GM12878 (cell line): ENCODE results near the gene GLT8D2. TPM values are rescaled to one million over a fixed set of nuclear protein-coding genes. Genes with fewer than 3 reads are reported as not detected.

Experiments
- ATAC-seq: fragments of 200-7000 bp; cut with Tn5 transposase; 3 replicates; pipeline ENCODE4 v1.9.1; 2020; ENCODE audit warnings: mild to moderate bottlenecking, moderate library complexity
- BruUV-seq: library from RNA; stranded (reverse); fragments of 400-500 nt; replicated peaks from 2 replicates; lab custom pipeline; 2021; lab: Mats Ljungman, UMichigan
- CTCF ChIA-PET: fragments of 300-600 bp; sonication (Branson Sonifier 250); formaldehyde crosslinking; extraction: SDS; loops from one replicate; lab custom pipeline; 2021; ENCODE audit warnings: inconsistent platforms; lab: Yijun Ruan, JAX
- POLR2A ChIA-PET: fragments of 350-600 bp; formaldehyde crosslinking; extraction: SDS; loops from one replicate; lab custom pipeline; 2021; ENCODE audit warnings: inconsistent platforms; lab: Charles Lee
- RAD21 ChIA-PET: fragments of 300-600 bp; sonication (Branson Sonifier 250); formaldehyde crosslinking; loops from one replicate; lab custom pipeline; 2023; ENCODE audit warnings: antibody characterized with exemption; ENCODE audit not compliant: unreplicated experiment; lab: Charles Lee
- SMC1A ChIA-PET: fragments of 300-600 bp; sonication (Branson Sonifier 250); formaldehyde crosslinking; loops from one replicate; lab custom pipeline; 2023; ENCODE audit not compliant: unreplicated experiment, uncharacterized antibody; lab: Charles Lee
- DNase-seq: peaks from one replicate; pipeline ENCODE4 v3.0.0-alpha.2; 2011; ENCODE audit warnings: low read depth, low spot score
- FAIRE-seq: peaks from 3 replicates; lab custom pipeline; 2011; peaks lifted over from hg19 to GRCh38; lab: Jason Lieb, UNC
- H2AFZ ChIP-seq: 2 replicates; pipeline ENCODE4 v1.6.0; 2011; ENCODE audit warnings: low read depth, low read length, control low read depth; ENCODE audit not compliant: control insufficient read depth
- H3K27ac ChIP-seq: 2 replicates; pipeline ENCODE4 v1.5.1; 2011; ENCODE audit warnings: control low read depth; ENCODE audit not compliant: control insufficient read depth, insufficient read depth
- H3K27me3 ChIP-seq, 2 experiments: replicated peaks in 1 of 2; 2 replicates each; pipeline versions ENCODE4 v1.6.0 to v1.6.1; 2011; ENCODE audit warnings: low read length in 1 of 2; ENCODE audit not compliant: control insufficient read depth in 2 of 2, insufficient read depth in 2 of 2
- H3K36me3 ChIP-seq, 2 experiments: 2 replicates each; pipeline ENCODE4 v1.5.1; 2011; ENCODE audit warnings: low read length in 1 of 2; ENCODE audit not compliant: control insufficient read depth in 2 of 2, insufficient read depth in 2 of 2
- H3K4me1 ChIP-seq: 2 replicates; pipeline ENCODE4 v1.6.1; 2011; ENCODE audit warnings: mild to moderate bottlenecking, low read length, moderate library complexity, mixed read lengths; ENCODE audit not compliant: control insufficient read depth, insufficient read depth
- H3K4me2 ChIP-seq: 2 replicates; pipeline ENCODE4 v1.6.0; 2011; ENCODE audit warnings: control low read depth; ENCODE audit not compliant: control insufficient read depth, insufficient read depth
- H3K4me3 ChIP-seq: fragments of 200-600 bp; sonication (generic); 2 replicates; pipeline ENCODE4 v1.5.1; 2016
- H3K79me2 ChIP-seq: 2 replicates; pipeline ENCODE4 v1.6.0; 2011; ENCODE audit warnings: low read length; ENCODE audit not compliant: control insufficient read depth, insufficient read depth
- H3K9ac ChIP-seq: 2 replicates; pipeline ENCODE4 v1.8.0; 2011; ENCODE audit warnings: low read length, control low read depth, mixed read lengths; ENCODE audit not compliant: control insufficient read depth, insufficient read depth
- H3K9me3 ChIP-seq: replicated peaks from 3 replicates; pipeline ENCODE4 v1.5.1; 2011; ENCODE audit warnings: mild to moderate bottlenecking, low read length; ENCODE audit not compliant: control insufficient read depth, insufficient read depth
- H4K20me1 ChIP-seq: 2 replicates; pipeline ENCODE4 v1.6.0; 2011; ENCODE audit not compliant: control insufficient read depth, insufficient read depth
- GATAD2B ChIP-seq: fragments of 450-650 bp; conservative IDR thresholded peaks from 2 replicates; pipeline ENCODE4 v1.6.1; 2017; ENCODE audit warnings: low read depth, mild to moderate bottlenecking, moderate library complexity
- HDGF ChIP-seq: fragments of 450-650 bp; IDR thresholded peaks from 2 replicates; pipeline ENCODE4 v1.6.1; 2016; ENCODE audit warnings: antibody characterized with exemption
- IKZF2 ChIP-seq, 2 experiments: fragments of 450-650 bp; IDR thresholded peaks; 2 replicates each; pipeline ENCODE4 v1.6.1; 2017; ENCODE audit warnings: mild to moderate bottlenecking in 2 of 2, moderate library complexity in 2 of 2
- JUNB ChIP-seq: IDR thresholded peaks from 2 replicates; pipeline ENCODE4 v1.6.1; 2016; ENCODE audit warnings: antibody characterized with exemption, mild to moderate bottlenecking
- MYC ChIP-seq: IDR thresholded peaks from 2 replicates; pipeline ENCODE4 v1.6.1; 2011; ENCODE audit warnings: mild to moderate bottlenecking, low read length, moderate library complexity, inconsistent platforms; ENCODE audit not compliant: insufficient read depth, insufficient replicate concordance, insufficient read length, severe bottlenecking
- NR2C1 ChIP-seq: fragments of 450-650 bp; IDR thresholded peaks from 2 replicates; pipeline ENCODE4 v1.6.1; 2017; ENCODE audit warnings: antibody characterized with exemption, mild to moderate bottlenecking, moderate library complexity
- RAD51 ChIP-seq: fragments of 450-650 bp; IDR thresholded peaks from 2 replicates; pipeline ENCODE4 v1.6.1; 2016; ENCODE audit warnings: moderate library complexity, mild to moderate bottlenecking, inconsistent platforms
- RB1 ChIP-seq: fragments of 450-650 bp; formaldehyde crosslinking; IDR thresholded peaks from 2 replicates; pipeline ENCODE4 v1.6.1; 2017; ENCODE audit warnings: mild to moderate bottlenecking, borderline replicate concordance
- RELA ChIP-seq: fragments of 450-650 bp; IDR thresholded peaks from 2 replicates; pipeline ENCODE4 v1.8.0; 2014; ENCODE audit warnings: borderline replicate concordance; ENCODE audit not compliant: partially characterized antibody
- SIN3A ChIP-seq: IDR thresholded peaks from 2 replicates; pipeline ENCODE4 v1.6.1; 2012; ENCODE audit warnings: low read depth, low read length, improper control_type of control experiment
- TARDBP ChIP-seq: IDR thresholded peaks from 2 replicates; pipeline ENCODE4 v1.6.1; 2016; ENCODE audit warnings: borderline replicate concordance
- TBL1XR1 ChIP-seq: IDR thresholded peaks from 2 replicates; pipeline ENCODE4 v1.6.1; 2012; ENCODE audit warnings: low read depth, low read length, improper control_type of control experiment
- TCF12 ChIP-seq: IDR thresholded peaks from 2 replicates; pipeline ENCODE4 v1.6.1; 2011; ENCODE audit warnings: low read depth, mild to moderate bottlenecking, low read length
- WGBS: methylation state at CpG from one replicate; pipeline ENCODE4 v1.1.6; 2016; ENCODE audit warnings: low lambda C conversion rate; ENCODE audit not compliant: insufficient replicate concordance, insufficient coverage; ENCODE audit errors: missing lambda C conversion rate; 5-methylcytosine and 5-hydroxymethylcytosine counted together
- in situ Hi-C: fragments of 300-500 bp; cut with MboI; formaldehyde crosslinking; loops from 9 replicates; pipeline ENCODE4 v1.14.3; 2018; ENCODE audit warnings: mixed read lengths
- intact Hi-C: fragments of 100-400 bp; cut with micrococcal nuclease; formaldehyde crosslinking; loops from one replicate; pipeline ENCODE4 v1.14.2; 2022; ENCODE audit not compliant: unreplicated experiment
- polyA plus RNA-seq, 11 experiments: library from polyadenylated mRNA; depleted of rRNA in 4 of 11; unstranded in 6 of 11; stranded (reverse) in 5 of 11; fragments of >200 nt; fragmentation: Nextera tagmentation in 4 of 11; fragmentation: Illumina TruSeq in 1 of 11; extraction: Ambion mirVana in 4 of 11; extraction: Trizol in 1 of 11; gene quantifications; 1 replicate in 1 of 11; 2 replicates in 10 of 11; pipeline versions ENCODE4 v1.2.1 to v1.2.3, GENCODE V29; 2011 to 2016; ENCODE audit warnings: inconsistent platforms in 2 of 11, missing spikeins in 2 of 11, low read depth in 1 of 11
- total RNA-seq, 4 experiments: library from RNA; depleted of rRNA in 3 of 4; stranded (reverse); fragments of >200 nt in 3 of 4; fragmentation: Illumina TruSeq in 1 of 4; extraction: Trizol in 1 of 4; gene quantifications; 2 replicates each; pipeline versions ENCODE4 v1.2.1 to v1.2.3, GENCODE V29; 2013 to 2021
- TF ChIP-seq, protein P1 (sequence below): fragments of 450-650 bp; IDR thresholded peaks from 2 replicates; pipeline ENCODE4 v1.6.1; 2018; ENCODE audit warnings: mild to moderate bottlenecking, low read depth, moderate library complexity; ENCODE audit not compliant: partially characterized antibody
- TF ChIP-seq, protein P2 (sequence below): fragments of 450-650 bp; IDR thresholded peaks from 2 replicates; pipeline ENCODE4 v1.6.1; 2014; ENCODE audit warnings: mild to moderate bottlenecking
- TF ChIP-seq, protein P3 (sequence below): fragments of 450-650 bp; IDR thresholded peaks from 2 replicates; pipeline ENCODE4 v1.6.1; 2018; ENCODE audit warnings: borderline replicate concordance, mild to moderate bottlenecking; ENCODE audit not compliant: partially characterized antibody

Gene GLT8D2
- total and polyA plus RNA-seq, 10 of the 15 experiments (the other 5 are each of a cell fraction or from before 2014, with no cell fraction given), result 0.06 to 0.80 (median 0.37) TPM; not detected in 1

DNA sequence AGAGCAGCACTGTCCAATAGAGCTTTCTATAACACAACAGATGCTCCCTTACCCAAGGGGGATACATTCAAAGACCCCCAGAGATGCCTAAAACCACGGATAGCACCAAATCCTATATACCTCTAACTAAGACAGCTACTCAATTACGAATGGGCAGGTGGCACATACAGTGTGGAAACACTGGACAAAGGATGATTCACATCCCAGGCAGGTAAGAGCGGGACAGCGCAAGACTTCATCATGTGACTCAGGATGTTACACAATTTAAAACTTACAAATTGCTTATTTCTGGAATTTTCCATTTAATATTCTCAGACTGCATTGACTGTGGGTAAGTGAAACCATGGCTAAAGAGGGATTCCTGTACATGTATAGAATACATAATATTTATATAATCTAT, 8.8 kb upstream of the GLT8D2 start:
- SMC1A ChIA-PET, result interaction anchor here (0.7 to 4.9 kb wide), 9 partner anchors 9 to 178 kb away, joined by 3 to 75 read pairs (median 5); no protein-coding TSS in a partner anchor
- no peaks in the 10 kb centered on the region for H4K20me1 ChIP-seq
- no peaks in the 10 kb centered on the region for H3K4me1 ChIP-seq
- H3K27ac ChIP-seq, result no peak overlapping the region
- H3K27me3 ChIP-seq, result peaks cover 0 to 2% of the 10 kb centered on the region in 2 experiments; a peak in 2 of 4 replicates
- BruUV-seq, result no TSS peak
- ATAC-seq (no peak), DNase-seq (no peak), FAIRE-seq (no peak)
- H2AFZ ChIP-seq, result no peak overlapping the region
- POLR2A ChIA-PET, result interaction anchor here (0.5 to 1.7 kb wide), 2 partner anchors 42 to 50 kb away, joined by 3 to 4 read pairs; no protein-coding TSS in a partner anchor
- no peaks in the 10 kb centered on the region for H3K79me2 ChIP-seq
- no peak overlapping the region for H3K4me3 ChIP-seq
- no peak overlapping the region for H3K9ac ChIP-seq
- intact Hi-C loops (loop anchor here (10.0 kb wide), 1 partner anchor 296 kb away; no protein-coding TSS in a partner anchor), in situ Hi-C loops (loop anchor here (5.0 kb wide), 1 partner anchor 48 kb away; no protein-coding TSS in a partner anchor)
- RAD21 ChIA-PET, result interaction anchor here (1.2 to 5.4 kb wide), 2 partner anchors 46 to 50 kb away, joined by 3 to 50 read pairs; no protein-coding TSS in a partner anchor
- no peaks in the 10 kb centered on the region for H3K9me3 ChIP-seq
- no peaks in the 10 kb centered on the region for H3K36me3 ChIP-seq
- CTCF ChIA-PET, result interaction anchor here (0.7 to 5.9 kb wide), 10 partner anchors 9 to 300 kb away, joined by 3 to 118 read pairs (median 6); no protein-coding TSS in a partner anchor
- WGBS, result 50% methylated on average over 4 of the region's 4 CpGs
- TF ChIP-seq TBL1XR1, result no peak
- no peak for TF ChIP-seq RELA
- no peak for TF ChIP-seq RAD51
- TF ChIP-seq MYC, result no peak
- no peak for TF ChIP-seq TCF12
- TF ChIP-seq, protein P1, sequence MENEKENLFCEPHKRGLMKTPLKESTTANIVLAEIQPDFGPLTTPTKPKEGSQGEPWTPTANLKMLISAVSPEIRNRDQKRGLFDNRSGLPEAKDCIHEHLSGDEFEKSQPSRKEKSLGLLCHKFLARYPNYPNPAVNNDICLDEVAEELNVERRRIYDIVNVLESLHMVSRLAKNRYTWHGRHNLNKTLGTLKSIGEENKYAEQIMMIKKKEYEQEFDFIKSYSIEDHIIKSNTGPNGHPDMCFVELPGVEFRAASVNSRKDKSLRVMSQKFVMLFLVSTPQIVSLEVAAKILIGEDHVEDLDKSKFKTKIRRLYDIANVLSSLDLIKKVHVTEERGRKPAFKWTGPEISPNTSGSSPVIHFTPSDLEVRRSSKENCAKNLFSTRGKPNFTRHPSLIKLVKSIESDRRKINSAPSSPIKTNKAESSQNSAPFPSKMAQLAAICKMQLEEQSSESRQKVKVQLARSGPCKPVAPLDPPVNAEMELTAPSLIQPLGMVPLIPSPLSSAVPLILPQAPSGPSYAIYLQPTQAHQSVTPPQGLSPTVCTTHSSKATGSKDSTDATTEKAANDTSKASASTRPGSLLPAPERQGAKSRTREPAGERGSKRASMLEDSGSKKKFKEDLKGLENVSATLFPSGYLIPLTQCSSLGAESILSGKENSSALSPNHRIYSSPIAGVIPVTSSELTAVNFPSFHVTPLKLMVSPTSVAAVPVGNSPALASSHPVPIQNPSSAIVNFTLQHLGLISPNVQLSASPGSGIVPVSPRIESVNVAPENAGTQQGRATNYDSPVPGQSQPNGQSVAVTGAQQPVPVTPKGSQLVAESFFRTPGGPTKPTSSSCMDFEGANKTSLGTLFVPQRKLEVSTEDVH, result no peak
- TF ChIP-seq IKZF2 (IDR thresholded peaks at IDR 0.05), result no peak
- no peak for TF ChIP-seq RB1
- TF ChIP-seq TARDBP, result no peak
- TF ChIP-seq, protein P2, sequence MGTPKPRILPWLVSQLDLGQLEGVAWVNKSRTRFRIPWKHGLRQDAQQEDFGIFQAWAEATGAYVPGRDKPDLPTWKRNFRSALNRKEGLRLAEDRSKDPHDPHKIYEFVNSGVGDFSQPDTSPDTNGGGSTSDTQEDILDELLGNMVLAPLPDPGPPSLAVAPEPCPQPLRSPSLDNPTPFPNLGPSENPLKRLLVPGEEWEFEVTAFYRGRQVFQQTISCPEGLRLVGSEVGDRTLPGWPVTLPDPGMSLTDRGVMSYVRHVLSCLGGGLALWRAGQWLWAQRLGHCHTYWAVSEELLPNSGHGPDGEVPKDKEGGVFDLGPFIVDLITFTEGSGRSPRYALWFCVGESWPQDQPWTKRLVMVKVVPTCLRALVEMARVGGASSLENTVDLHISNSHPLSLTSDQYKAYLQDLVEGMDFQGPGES, result no peak
- TF ChIP-seq JUNB, result no peak
- no peak for TF ChIP-seq NR2C1
- TF ChIP-seq, protein P3, sequence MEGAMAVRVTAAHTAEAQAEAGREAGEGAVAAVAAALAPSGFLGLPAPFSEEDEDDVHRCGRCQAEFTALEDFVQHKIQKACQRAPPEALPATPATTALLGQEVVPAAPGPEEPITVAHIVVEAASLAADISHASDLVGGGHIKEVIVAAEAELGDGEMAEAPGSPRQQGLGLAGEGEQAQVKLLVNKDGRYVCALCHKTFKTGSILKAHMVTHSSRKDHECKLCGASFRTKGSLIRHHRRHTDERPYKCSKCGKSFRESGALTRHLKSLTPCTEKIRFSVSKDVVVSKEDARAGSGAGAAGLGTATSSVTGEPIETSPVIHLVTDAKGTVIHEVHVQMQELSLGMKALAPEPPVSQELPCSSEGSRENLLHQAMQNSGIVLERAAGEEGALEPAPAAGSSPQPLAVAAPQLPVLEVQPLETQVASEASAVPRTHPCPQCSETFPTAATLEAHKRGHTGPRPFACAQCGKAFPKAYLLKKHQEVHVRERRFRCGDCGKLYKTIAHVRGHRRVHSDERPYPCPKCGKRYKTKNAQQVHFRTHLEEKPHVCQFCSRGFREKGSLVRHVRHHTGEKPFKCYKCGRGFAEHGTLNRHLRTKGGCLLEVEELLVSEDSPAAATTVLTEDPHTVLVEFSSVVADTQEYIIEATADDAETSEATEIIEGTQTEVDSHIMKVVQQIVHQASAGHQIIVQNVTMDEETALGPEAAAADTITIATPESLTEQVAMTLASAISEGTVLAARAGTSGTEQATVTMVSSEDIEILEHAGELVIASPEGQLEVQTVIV, result no peak
- TF ChIP-seq GATAD2B, result no peak
- TF ChIP-seq HDGF, result no peak
- TF ChIP-seq SIN3A, result no peak
- no peak overlapping the region for H3K4me2 ChIP-seq
